K562 (cell line): ENCODE data around the gene AMBRA1. TPM values are rescaled to one million over a fixed set of nuclear protein-coding genes. Genes with fewer than 3 reads are reported as not detected.

Experiments used
- CEBPZ ChIP-seq: fragments of 150-350 bp; IDR thresholded peaks from 2 replicates; pipeline ENCODE4 v1.6.1; 2014; ENCODE audit warnings: low read depth, mild to moderate bottlenecking, low read length, borderline replicate concordance
- KHSRP ChIP-seq: fragments of 450-650 bp; IDR thresholded peaks from 2 replicates; pipeline ENCODE4 v1.6.1; 2017
- MTA2 ChIP-seq: fragments of 450-650 bp; IDR thresholded peaks from 2 replicates; pipeline ENCODE4 v1.6.1; 2016; ENCODE audit warnings: low read depth
- SP1 ChIP-seq: sonication (generic); formaldehyde crosslinking; IDR thresholded peaks from 2 replicates; pipeline ENCODE4 v1.8.1; 2022; ENCODE audit warnings: mild to moderate bottlenecking, missing genetic modification reagents
- ZNF24 ChIP-seq: fragments of 450-650 bp; IDR thresholded peaks from 2 replicates; pipeline ENCODE4 v1.6.1; 2016
- ZNF384 ChIP-seq: IDR thresholded peaks from 2 replicates; pipeline ENCODE4 v1.6.1; 2012; ENCODE audit warnings: low read depth, low read length, improper control_type of control experiment
- polyA plus RNA-seq, 8 experiments: library from polyadenylated mRNA; depleted of rRNA in 4 of 8; stranded (reverse) in 5 of 8; unstranded in 3 of 8; fragments of >200 nt; fragmentation: Nextera tagmentation in 2 of 8; fragmentation: Illumina TruSeq in 1 of 8; extraction: Ambion mirVana in 2 of 8; extraction: Trizol in 1 of 8; gene quantifications; 2 replicates each; pipeline versions ENCODE4 v1.2.1 to v1.2.3, GENCODE V29; 2011 to 2014; ENCODE audit warnings: inconsistent platforms in 1 of 8, missing spikeins in 1 of 8
- total RNA-seq, 7 experiments: library from RNA; depleted of rRNA in 6 of 7; stranded (reverse); fragments of >200 nt in 6 of 7; fragmentation: Illumina TruSeq in 2 of 7; extraction: Trizol in 2 of 7; gene quantifications; 2 replicates each; pipeline versions ENCODE4 v1.2.1 to v1.2.3, GENCODE V29; 2011 to 2021; ENCODE audit warnings: low replicate concordance in 1 of 7
- TF ChIP-seq, protein P1 (sequence below): fragments of 200-600 bp; sonication (generic); IDR thresholded peaks from one replicate; pipeline ENCODE4 v1.6.1; 2012; ENCODE audit warnings: mild to moderate bottlenecking, low read depth, low read length, inconsistent platforms

Gene AMBRA1
- total and polyA plus RNA-seq, 9 of the 15 experiments (the other 6 are each of a cell fraction or from before 2014, with no cell fraction given), result 0.15 to 24.5 (median 13.0) TPM

- TF ChIP-seq, protein P1, sequence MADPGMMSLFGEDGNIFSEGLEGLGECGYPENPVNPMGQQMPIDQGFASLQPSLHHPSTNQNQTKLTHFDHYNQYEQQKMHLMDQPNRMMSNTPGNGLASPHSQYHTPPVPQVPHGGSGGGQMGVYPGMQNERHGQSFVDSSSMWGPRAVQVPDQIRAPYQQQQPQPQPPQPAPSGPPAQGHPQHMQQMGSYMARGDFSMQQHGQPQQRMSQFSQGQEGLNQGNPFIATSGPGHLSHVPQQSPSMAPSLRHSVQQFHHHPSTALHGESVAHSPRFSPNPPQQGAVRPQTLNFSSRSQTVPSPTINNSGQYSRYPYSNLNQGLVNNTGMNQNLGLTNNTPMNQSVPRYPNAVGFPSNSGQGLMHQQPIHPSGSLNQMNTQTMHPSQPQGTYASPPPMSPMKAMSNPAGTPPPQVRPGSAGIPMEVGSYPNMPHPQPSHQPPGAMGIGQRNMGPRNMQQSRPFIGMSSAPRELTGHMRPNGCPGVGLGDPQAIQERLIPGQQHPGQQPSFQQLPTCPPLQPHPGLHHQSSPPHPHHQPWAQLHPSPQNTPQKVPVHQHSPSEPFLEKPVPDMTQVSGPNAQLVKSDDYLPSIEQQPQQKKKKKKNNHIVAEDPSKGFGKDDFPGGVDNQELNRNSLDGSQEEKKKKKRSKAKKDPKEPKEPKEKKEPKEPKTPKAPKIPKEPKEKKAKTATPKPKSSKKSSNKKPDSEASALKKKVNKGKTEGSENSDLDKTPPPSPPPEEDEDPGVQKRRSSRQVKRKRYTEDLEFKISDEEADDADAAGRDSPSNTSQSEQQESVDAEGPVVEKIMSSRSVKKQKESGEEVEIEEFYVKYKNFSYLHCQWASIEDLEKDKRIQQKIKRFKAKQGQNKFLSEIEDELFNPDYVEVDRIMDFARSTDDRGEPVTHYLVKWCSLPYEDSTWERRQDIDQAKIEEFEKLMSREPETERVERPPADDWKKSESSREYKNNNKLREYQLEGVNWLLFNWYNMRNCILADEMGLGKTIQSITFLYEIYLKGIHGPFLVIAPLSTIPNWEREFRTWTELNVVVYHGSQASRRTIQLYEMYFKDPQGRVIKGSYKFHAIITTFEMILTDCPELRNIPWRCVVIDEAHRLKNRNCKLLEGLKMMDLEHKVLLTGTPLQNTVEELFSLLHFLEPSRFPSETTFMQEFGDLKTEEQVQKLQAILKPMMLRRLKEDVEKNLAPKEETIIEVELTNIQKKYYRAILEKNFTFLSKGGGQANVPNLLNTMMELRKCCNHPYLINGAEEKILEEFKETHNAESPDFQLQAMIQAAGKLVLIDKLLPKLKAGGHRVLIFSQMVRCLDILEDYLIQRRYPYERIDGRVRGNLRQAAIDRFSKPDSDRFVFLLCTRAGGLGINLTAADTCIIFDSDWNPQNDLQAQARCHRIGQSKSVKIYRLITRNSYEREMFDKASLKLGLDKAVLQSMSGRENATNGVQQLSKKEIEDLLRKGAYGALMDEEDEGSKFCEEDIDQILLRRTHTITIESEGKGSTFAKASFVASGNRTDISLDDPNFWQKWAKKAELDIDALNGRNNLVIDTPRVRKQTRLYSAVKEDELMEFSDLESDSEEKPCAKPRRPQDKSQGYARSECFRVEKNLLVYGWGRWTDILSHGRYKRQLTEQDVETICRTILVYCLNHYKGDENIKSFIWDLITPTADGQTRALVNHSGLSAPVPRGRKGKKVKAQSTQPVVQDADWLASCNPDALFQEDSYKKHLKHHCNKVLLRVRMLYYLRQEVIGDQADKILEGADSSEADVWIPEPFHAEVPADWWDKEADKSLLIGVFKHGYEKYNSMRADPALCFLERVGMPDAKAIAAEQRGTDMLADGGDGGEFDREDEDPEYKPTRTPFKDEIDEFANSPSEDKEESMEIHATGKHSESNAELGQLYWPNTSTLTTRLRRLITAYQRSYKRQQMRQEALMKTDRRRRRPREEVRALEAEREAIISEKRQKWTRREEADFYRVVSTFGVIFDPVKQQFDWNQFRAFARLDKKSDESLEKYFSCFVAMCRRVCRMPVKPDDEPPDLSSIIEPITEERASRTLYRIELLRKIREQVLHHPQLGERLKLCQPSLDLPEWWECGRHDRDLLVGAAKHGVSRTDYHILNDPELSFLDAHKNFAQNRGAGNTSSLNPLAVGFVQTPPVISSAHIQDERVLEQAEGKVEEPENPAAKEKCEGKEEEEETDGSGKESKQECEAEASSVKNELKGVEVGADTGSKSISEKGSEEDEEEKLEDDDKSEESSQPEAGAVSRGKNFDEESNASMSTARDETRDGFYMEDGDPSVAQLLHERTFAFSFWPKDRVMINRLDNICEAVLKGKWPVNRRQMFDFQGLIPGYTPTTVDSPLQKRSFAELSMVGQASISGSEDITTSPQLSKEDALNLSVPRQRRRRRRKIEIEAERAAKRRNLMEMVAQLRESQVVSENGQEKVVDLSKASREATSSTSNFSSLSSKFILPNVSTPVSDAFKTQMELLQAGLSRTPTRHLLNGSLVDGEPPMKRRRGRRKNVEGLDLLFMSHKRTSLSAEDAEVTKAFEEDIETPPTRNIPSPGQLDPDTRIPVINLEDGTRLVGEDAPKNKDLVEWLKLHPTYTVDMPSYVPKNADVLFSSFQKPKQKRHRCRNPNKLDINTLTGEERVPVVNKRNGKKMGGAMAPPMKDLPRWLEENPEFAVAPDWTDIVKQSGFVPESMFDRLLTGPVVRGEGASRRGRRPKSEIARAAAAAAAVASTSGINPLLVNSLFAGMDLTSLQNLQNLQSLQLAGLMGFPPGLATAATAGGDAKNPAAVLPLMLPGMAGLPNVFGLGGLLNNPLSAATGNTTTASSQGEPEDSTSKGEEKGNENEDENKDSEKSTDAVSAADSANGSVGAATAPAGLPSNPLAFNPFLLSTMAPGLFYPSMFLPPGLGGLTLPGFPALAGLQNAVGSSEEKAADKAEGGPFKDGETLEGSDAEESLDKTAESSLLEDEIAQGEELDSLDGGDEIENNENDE, result no peak
- TF ChIP-seq KHSRP (no peak), ZNF384 (peak; percentile 63), SP1 (no peak), CEBPZ (no peak), MTA2 (no peak), ZNF24 (no peak)
Measured at GRCh38 chr11:46521961-46522681, 71.7 kb downstream of the AMBRA1 start (continued).
